Measurements from ENCODE around the gene HABP2.

Gene HABP2

GRCh38 chr10:113511419-113511818 lies 41.4 kb upstream of the HABP2 start:
- H4K20me1 ChIP-seq (ENCODE audit: insufficient read depth), result no peaks in the 10 kb centered on the region
- H2AFZ ChIP-seq (ENCODE audit: low read depth), result no peak overlapping the region
- H3K4me1 ChIP-seq (ENCODE audit: low read depth, poor library complexity, severe bottlenecking), result no peaks in the 10 kb centered on the region
- TF ChIP-seq, protein P1, sequence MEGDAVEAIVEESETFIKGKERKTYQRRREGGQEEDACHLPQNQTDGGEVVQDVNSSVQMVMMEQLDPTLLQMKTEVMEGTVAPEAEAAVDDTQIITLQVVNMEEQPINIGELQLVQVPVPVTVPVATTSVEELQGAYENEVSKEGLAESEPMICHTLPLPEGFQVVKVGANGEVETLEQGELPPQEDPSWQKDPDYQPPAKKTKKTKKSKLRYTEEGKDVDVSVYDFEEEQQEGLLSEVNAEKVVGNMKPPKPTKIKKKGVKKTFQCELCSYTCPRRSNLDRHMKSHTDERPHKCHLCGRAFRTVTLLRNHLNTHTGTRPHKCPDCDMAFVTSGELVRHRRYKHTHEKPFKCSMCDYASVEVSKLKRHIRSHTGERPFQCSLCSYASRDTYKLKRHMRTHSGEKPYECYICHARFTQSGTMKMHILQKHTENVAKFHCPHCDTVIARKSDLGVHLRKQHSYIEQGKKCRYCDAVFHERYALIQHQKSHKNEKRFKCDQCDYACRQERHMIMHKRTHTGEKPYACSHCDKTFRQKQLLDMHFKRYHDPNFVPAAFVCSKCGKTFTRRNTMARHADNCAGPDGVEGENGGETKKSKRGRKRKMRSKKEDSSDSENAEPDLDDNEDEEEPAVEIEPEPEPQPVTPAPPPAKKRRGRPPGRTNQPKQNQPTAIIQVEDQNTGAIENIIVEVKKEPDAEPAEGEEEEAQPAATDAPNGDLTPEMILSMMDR (conservative IDR thresholded peaks at IDR 0.05; ENCODE audit: low read depth, low read length), result no peak
- no peak overlapping the region for H3K27ac ChIP-seq
- no peaks in the 10 kb centered on the region for H3K79me2 ChIP-seq (ENCODE audit: insufficient read depth, low read depth)
- H3K4me2 ChIP-seq, result no peak overlapping the region
- 0 out of 2 replicates have a peak, but pooled peaks cover 3% of the 10 kb centered on the region for H3K36me3 ChIP-seq (ENCODE audit: insufficient read depth)
- no peak overlapping the region for H3K4me3 ChIP-seq (IDR thresholded peaks at IDR 0.05; ENCODE audit: insufficient read depth, low read depth, low read length)
- H3K9ac ChIP-seq, result no peak overlapping the region
- no peaks in the 10 kb centered on the region for H3K27me3 ChIP-seq (ENCODE audit: insufficient read depth, low read depth)

GRCh38 chr10:113515161-113515560 lies 37.7 kb upstream of the HABP2 start:
- Histone ChIP-seq H3K9ac (no peak overlapping the region), H3K4me3 (IDR thresholded peaks at IDR 0.05; ENCODE audit: insufficient read depth, low read depth, low read length) (no peak overlapping the region), H2AFZ (ENCODE audit: low read depth) (no peak overlapping the region), H3K27ac (no peak overlapping the region), H3K79me2 (ENCODE audit: insufficient read depth, low read depth) (no peaks in the 10 kb centered on the region), H3K36me3 (ENCODE audit: insufficient read depth) (0 out of 2 replicates have a peak, but pooled peaks cover 3% of the 10 kb centered on the region), H3K27me3 (ENCODE audit: insufficient read depth, low read depth) (no peaks in the 10 kb centered on the region), H4K20me1 (ENCODE audit: insufficient read depth) (no peaks in the 10 kb centered on the region), H3K4me2 (no peak overlapping the region), H3K4me1 (ENCODE audit: low read depth, poor library complexity, severe bottlenecking) (no peaks in the 10 kb centered on the region)
- TF ChIP-seq, protein P1 (conservative IDR thresholded peaks at IDR 0.05; ENCODE audit: low read depth, low read length), result no peak

DNA sequence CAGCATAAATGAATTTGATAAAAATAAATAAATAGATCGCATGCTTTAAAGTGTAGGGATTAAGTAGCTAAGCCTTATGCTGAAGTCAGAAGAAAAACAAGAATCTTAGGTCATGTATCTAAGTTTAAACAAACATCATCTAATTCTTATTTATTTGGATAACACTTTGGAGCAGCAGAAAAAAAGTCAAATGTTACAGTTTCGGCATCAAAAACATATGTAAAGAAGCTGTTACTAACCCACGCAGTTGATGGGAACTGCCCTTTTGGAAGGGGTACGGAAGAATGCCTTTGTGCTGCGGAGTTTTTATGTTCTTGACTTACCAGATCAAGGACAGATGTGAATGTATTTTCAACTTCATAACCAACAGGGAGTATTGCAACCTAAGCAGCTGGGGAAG lies 37.3 kb upstream of the HABP2 start:
- Histone ChIP-seq H3K27ac (no peak overlapping the region), H4K20me1 (ENCODE audit: insufficient read depth) (no peaks in the 10 kb centered on the region), H3K36me3 (ENCODE audit: insufficient read depth) (0 out of 2 replicates have a peak, but pooled peaks cover 3% of the 10 kb centered on the region), H3K79me2 (ENCODE audit: insufficient read depth, low read depth) (no peaks in the 10 kb centered on the region), H2AFZ (ENCODE audit: low read depth) (no peak overlapping the region), H3K9ac (no peak overlapping the region), H3K27me3 (ENCODE audit: insufficient read depth, low read depth) (no peaks in the 10 kb centered on the region), H3K4me3 (IDR thresholded peaks at IDR 0.05; ENCODE audit: insufficient read depth, low read depth, low read length) (no peak overlapping the region), H3K4me1 (ENCODE audit: low read depth, poor library complexity, severe bottlenecking) (no peaks in the 10 kb centered on the region), H3K4me2 (no peak overlapping the region)
- TF ChIP-seq, protein P1 (conservative IDR thresholded peaks at IDR 0.05; ENCODE audit: low read depth, low read length), result no peak

GRCh38 chr10:113516061-113516460 lies 36.8 kb upstream of the HABP2 start:
- no peak overlapping the region for H3K4me2 ChIP-seq
- no peaks in the 10 kb centered on the region for H3K27me3 ChIP-seq (ENCODE audit: insufficient read depth, low read depth)
- H3K79me2 ChIP-seq (ENCODE audit: insufficient read depth, low read depth), result no peaks in the 10 kb centered on the region
- TF ChIP-seq, protein P1 (conservative IDR thresholded peaks at IDR 0.05; ENCODE audit: low read depth, low read length), result no peak
- no peak overlapping the region for H2AFZ ChIP-seq (ENCODE audit: low read depth)
- no peaks in the 10 kb centered on the region for H4K20me1 ChIP-seq (ENCODE audit: insufficient read depth)
- no peaks in the 10 kb centered on the region for H3K4me1 ChIP-seq (ENCODE audit: low read depth, poor library complexity, severe bottlenecking)
- H3K4me3 ChIP-seq (IDR thresholded peaks at IDR 0.05; ENCODE audit: insufficient read depth, low read depth, low read length), result no peak overlapping the region
- H3K36me3 ChIP-seq (ENCODE audit: insufficient read depth), result 0 out of 2 replicates have a peak, but pooled peaks cover under 1% of the 10 kb centered on the region
- H3K9ac ChIP-seq, result no peak overlapping the region
- no peak overlapping the region for H3K27ac ChIP-seq
